Measurements from ENCODE around the gene SCYGR3.
A peak's percentile ranks its signal among the peaks of the same experiment; 100 is the strongest.

Gene SCYGR3, protein sequence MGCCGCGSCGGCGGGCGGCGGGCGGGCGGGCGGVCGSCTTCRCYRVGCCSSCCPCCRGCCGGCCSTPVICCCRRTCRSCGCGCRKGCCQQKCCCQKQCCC

DNA sequence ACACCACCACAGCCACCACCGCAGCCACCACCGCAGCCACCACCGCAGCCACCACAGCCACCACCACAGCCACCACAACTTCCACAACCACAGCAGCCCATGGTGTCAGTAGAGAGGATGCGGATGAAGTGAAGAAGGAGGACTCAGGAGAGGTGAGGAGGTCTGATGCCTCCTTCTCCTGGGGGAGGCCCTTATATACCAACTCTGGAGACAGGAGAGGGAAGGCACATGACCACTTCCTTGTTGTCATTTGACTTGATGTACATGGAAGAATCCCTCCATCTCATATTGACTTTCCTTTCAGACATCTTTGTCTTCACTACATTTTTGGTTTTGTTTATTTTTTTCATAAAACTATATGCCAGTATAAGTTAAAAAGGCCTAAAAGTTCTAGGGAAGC lies at the start of gene SCYGR3:
Gene SCYGR3, minus strand, starts transcription at position 101 of the 400 bp plus-strand sequence. Its CDS starts 0 bp downstream, at position 101.
- DNase-seq (ENCODE audit: insufficient read length, low spot score): no peak
- no peak for FAIRE-seq

DNA sequence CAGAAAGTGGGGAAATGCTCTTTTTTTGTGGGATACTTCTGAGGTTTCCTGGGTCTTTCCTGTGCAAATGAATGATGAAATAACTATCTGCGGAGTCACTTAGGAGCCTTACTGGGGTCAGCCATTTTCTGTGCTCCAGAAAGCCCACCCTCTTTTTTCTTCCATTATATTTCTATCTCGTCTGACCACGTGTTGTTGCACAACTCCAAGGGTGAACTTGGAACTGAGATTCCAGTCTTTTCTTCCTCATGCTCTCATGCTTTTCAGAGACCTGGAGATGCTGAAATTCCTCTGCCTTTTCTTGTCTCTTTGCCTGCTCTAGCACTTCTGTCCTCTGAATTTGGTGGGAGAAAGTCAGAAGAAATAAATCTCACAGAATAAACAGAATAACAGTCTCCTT lies 47.2 kb upstream of the SCYGR3 start:
- FAIRE-seq (no peak), DNase-seq (ENCODE audit: insufficient read length, low spot score) (no peak)

GRCh38 chr2:227661025-227661649 lies 46.5 kb upstream of the SCYGR3 start:
- FAIRE-seq (no peak), DNase-seq (ENCODE audit: insufficient read length, low spot score) (no peak)

GRCh38 chr2:227657199-227657845 lies 42.7 kb upstream of the SCYGR3 start:
- DNase-seq (ENCODE audit: insufficient read length, low spot score) (no peak), FAIRE-seq (no peak)

DNA sequence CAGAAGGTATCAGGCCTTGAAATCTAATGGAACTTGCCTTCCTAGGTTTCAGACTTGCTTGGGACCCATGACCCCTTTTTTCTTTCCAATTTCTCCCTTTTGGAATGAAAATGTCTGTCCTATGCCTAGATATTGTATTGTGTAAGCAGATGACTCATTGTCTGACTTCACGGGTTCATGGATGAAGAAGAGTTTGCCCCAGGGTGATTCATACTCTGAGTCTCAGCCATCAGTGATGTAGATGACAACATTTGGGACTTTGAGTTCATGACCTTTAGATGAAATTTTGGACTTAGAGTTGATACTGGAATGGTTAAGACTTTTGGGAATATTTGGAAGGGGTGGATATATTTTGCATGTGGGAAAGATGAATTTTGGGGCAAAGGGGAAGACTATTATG lies 40.8 kb upstream of the SCYGR3 start:
- FAIRE-seq (no peak), DNase-seq (ENCODE audit: insufficient read length, low spot score) (no peak)

- DNase-seq (ENCODE audit: insufficient read length, low spot score) (no peak), FAIRE-seq (no peak)
These were observed 39.8 kb upstream of the SCYGR3 start for GRCh38 chr2:227654426-227654825.

DNA sequence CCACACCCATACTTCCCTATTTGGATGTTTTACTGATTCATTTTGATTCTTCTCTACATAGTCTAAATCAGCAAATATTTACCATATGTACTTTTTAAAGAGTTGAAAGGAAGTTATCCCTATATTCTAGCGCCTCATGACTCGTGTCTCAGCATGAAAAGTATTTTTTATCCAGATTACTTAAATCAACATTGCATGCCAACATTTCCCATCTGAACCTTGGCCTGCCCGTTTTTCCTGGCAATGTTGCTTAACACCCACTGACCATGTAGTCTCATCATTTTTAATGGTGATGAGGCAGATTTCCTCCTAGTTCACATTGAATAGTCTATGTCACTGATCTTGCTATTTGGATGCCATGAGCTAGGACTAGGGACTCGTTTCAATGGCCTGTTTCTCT lies 38.8 kb upstream of the SCYGR3 start:
- FAIRE-seq (no peak), DNase-seq (ENCODE audit: insufficient read length, low spot score) (no peak)

GRCh38 chr2:227643990-227644551 lies 29.4 kb upstream of the SCYGR3 start:
- FAIRE-seq: no peak
- no peak for DNase-seq (ENCODE audit: insufficient read length, low spot score)

- FAIRE-seq: no peak
- DNase-seq (ENCODE audit: insufficient read length, low spot score): no peak
These were observed 28.0 kb upstream of the SCYGR3 start for GRCh38 chr2:227642656-227643055.

GRCh38 chr2:227634201-227634600 lies 19.6 kb upstream of the SCYGR3 start:
- no peak for FAIRE-seq
- no peak for DNase-seq (ENCODE audit: insufficient read length, low spot score)

- FAIRE-seq: no peak
- no peak for DNase-seq (ENCODE audit: insufficient read length, low spot score)
These were observed 18.2 kb upstream of the SCYGR3 start for GRCh38 chr2:227632827-227633226.

DNA sequence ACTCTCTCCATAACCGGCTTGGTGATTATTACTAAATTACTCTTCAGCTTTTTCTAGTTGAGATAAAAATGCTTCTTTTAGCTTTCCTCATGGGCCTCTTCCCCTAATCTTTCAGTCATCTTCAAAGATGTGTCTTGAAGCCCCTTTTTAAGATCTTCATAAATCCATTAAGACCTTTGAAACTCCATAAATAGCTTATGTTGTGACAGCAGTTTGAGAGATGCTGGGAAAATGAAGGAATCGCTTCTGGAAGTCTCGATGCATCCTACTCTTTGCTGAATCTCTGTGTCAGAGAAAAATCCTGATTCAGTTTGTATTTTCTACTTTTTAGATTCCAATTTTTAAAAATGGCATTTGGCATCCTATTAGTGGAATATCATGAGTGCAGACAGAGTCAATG lies 15.7 kb upstream of the SCYGR3 start:
- FAIRE-seq (no peak), DNase-seq (ENCODE audit: insufficient read length, low spot score) (no peak)

DNA sequence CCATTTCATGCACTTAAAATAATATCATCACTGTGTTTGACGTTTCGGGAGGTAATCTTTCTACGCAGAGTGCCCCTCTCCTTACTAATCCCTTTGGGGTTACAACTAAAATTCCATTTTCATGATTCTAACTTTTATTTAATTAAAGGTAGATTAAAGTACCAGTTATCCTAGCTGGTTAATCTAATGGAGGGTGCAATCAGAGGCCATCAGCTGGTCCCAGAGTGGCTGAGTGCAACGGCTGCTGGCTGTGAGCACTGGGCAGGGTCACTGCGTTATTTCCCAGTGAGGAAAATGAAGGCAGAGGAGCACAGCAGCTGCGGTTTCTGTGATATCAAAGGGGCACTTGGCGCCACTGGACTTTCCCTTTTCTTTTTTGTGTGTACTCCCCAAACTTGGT lies 14.8 kb upstream of the SCYGR3 start:
- FAIRE-seq (no peak), DNase-seq (ENCODE audit: insufficient read length, low spot score) (no peak)

GRCh38 chr2:227627769-227628168 lies 13.1 kb upstream of the SCYGR3 start:
- DNase-seq (ENCODE audit: insufficient read length, low spot score) (no peak), FAIRE-seq (peak; percentile 61)

GRCh38 chr2:227626580-227627151 lies 12.0 kb upstream of the SCYGR3 start:
- no peak for FAIRE-seq

GRCh38 chr2:227625420-227625819 lies 10.8 kb upstream of the SCYGR3 start:
- FAIRE-seq (no peak), DNase-seq (ENCODE audit: insufficient read length, low spot score) (no peak)

More at GRCh38 chr2:227626580-227627151, 12.0 kb upstream of the SCYGR3 start:
- no peak for DNase-seq (ENCODE audit: insufficient read length, low spot score)

GRCh38 chr2:227623226-227623625 lies 8.6 kb upstream of the SCYGR3 start:
- no peak for FAIRE-seq
- DNase-seq (ENCODE audit: insufficient read length, low spot score): no peak

DNA sequence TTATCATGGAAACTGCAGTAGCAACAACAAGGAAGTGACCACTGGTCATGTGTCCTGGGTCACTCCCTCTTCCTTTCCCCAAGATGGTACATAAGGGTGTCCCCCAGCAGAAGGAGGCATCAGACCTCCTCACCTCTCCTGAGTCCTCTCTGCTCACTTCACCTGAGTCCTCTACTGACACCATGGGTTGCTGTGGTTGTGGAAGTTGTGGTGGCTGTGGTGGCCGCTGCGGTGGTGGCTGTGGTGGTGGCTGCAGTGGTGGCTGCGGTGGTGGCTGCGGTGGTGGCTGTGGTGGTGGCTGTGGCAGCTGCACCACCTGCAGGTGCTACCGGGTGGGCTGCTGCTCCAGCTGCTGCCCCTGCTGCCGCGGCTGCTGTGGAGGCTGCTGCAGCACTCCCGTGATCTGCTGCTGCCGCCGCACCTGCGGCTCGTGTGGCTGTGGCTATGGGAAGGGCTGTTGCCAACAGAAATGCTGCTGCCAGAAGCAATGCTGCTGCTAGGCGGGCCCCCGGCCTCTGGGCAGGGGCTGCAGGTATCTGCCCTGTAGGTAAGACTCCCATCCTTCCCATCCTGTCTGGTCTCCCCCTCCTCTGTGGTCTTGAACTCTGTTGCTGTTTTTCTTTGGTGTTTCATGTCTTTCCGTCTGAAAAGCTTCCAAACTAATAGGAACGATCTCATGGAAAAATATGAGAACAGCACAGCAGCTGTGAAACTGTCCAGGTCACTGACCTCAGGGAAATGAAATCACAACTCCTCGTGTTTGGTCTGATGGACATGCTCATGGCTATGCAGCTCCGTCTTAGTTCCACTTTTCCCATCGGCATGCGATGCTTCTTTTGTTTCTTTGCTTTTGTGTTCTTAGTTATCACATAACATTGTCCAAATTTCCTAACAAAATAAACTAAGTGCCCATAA lies 2.9 kb upstream of the SCYGR3 start, which contains the start of gene SCYGR4:
Gene SCYGR4, plus strand, starts transcription at position 183 of the 915 bp plus-strand sequence. Its CDS starts 0 bp downstream, at position 183.
- FAIRE-seq: no peak

GRCh38 chr2:227616631-227617030 lies 2.0 kb upstream of the SCYGR3 start:
- FAIRE-seq: no peak
- no peak for DNase-seq (ENCODE audit: insufficient read length, low spot score)

More for the DNA sequence above, 2.9 kb upstream of the SCYGR3 start, which contains the start of gene SCYGR4:
- no peak for DNase-seq (ENCODE audit: insufficient read length, low spot score)

DNA sequence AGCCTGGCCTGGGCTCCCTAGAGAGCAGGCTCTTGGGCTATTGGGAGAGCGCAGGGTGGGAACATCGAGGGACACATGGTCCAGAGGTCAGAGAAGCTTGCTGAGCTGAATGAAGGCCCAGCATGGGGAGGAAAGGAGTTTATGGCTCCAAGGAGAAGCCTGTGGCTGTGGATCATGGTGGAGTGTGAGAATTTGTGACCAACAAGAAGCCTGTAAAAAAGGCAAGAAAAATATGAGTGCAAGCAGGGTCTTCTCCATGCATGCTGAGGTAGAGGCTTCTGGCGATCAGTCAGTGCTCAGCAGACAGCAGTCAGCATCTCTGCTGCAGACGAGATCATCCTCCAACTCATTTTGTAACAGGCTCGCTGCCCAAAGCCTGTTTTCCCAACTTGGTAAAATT lies 1.3 kb upstream of the SCYGR3 start:
- no peak for DNase-seq (ENCODE audit: insufficient read length, low spot score)
- FAIRE-seq: no peak

Measured in GM19239 (cell line).